ENCODE data around the gene SOX10.
"Not testable (repeated sequence)": the region's sequence is repeated elsewhere in the genome, so short reads cannot be mapped to it uniquely, and the experiment has no call there.

SOX10 gene

GRCh38 chr22:37982151-37982785 lies 2.1 kb downstream of the SOX10 start:
- ChIA-PET POLR2A (no interaction called here), CTCF (interaction anchor here (1.4 kb wide), 1 partner anchor 24 kb away, joined by 3 read pairs; no protein-coding TSS in a partner anchor)
- no peak for DNase-seq (ENCODE audit: extremely low spot score)
- TF ChIP-seq NFRKB (IDR thresholded peaks at IDR 0.05) (no peak), ARNT (IDR thresholded peaks at IDR 0.05) (no peak), FOXK2 (IDR thresholded peaks at IDR 0.05) (no peak), LEF1 (IDR thresholded peaks at IDR 0.05; ENCODE audit: borderline replicate concordance) (no peak), SP1 (IDR thresholded peaks at IDR 0.05) (no peak), L3MBTL2 (conservative IDR thresholded peaks at IDR 0.05) (no peak), TARDBP (IDR thresholded peaks at IDR 0.05) (no peak), CTBP1 (IDR thresholded peaks at IDR 0.05; ENCODE audit: borderline replicate concordance) (no peak), SUZ12 (IDR thresholded peaks at IDR 0.05) (no peak), FOXA1 (IDR thresholded peaks at IDR 0.05) (no peak), FOXM1 (IDR thresholded peaks at IDR 0.05; ENCODE audit: borderline replicate concordance) (no peak), ELF4 (IDR thresholded peaks at IDR 0.05) (no peak), BHLHE40 (IDR thresholded peaks at IDR 0.05; ENCODE audit: borderline replicate concordance) (no peak), HDGF (IDR thresholded peaks at IDR 0.05; ENCODE audit: borderline replicate concordance) (no peak), ZNF384 (IDR thresholded peaks at IDR 0.05) (no peak)
- TF ChIP-seq, protein P1, sequence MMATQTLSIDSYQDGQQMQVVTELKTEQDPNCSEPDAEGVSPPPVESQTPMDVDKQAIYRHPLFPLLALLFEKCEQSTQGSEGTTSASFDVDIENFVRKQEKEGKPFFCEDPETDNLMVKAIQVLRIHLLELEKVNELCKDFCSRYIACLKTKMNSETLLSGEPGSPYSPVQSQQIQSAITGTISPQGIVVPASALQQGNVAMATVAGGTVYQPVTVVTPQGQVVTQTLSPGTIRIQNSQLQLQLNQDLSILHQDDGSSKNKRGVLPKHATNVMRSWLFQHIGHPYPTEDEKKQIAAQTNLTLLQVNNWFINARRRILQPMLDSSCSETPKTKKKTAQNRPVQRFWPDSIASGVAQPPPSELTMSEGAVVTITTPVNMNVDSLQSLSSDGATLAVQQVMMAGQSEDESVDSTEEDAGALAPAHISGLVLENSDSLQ (IDR thresholded peaks at IDR 0.05), result no peak

DNA sequence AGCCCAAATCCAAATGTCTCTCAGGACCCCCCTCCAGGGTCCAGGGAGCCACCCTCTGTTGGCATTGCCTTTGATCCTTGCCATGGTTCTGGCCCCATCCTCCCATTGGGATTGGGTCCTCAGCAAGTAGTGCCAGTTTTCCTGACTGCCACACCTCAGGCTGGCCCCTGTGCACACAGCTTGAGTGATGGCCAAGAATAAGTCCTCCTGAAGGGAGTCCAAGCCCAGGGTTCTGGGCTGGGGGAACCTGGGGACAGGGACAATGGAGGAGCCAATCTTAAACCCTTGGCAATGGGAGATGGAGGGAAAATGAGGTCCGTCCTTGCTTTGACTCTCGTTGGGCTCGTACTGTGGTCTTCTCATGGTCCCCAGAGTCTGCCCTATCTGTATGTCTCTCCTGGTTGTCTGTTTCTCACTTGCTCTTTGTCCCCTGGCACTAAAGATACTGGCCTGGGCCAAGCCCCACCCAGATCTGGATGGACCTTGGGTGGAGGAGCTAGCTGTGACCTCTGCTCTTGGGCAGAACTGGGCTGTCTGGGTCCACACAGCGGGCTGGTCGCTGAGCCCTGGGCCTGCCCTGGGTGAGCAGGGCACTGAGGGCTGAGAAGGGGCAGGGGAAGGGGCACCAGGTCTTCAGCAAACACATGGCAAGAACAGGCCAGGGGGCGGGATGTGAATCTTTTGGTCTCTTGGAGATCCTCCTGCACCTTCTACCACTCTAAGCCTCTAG lies 2.9 kb downstream of the SOX10 start:
- CTCF ChIA-PET, result no interaction called here
- TF ChIP-seq ARNT (IDR thresholded peaks at IDR 0.05) (no peak), SP1 (IDR thresholded peaks at IDR 0.05) (no peak), LEF1 (IDR thresholded peaks at IDR 0.05; ENCODE audit: borderline replicate concordance) (no peak), FOXK2 (IDR thresholded peaks at IDR 0.05) (no peak), TARDBP (IDR thresholded peaks at IDR 0.05) (no peak), NFRKB (IDR thresholded peaks at IDR 0.05) (no peak), CTBP1 (IDR thresholded peaks at IDR 0.05; ENCODE audit: borderline replicate concordance) (no peak), ZNF384 (IDR thresholded peaks at IDR 0.05) (no peak), HDGF (IDR thresholded peaks at IDR 0.05; ENCODE audit: borderline replicate concordance) (no peak), BHLHE40 (IDR thresholded peaks at IDR 0.05; ENCODE audit: borderline replicate concordance) (no peak), ELF4 (IDR thresholded peaks at IDR 0.05) (no peak), L3MBTL2 (conservative IDR thresholded peaks at IDR 0.05) (no peak), SUZ12 (IDR thresholded peaks at IDR 0.05) (no peak), FOXM1 (IDR thresholded peaks at IDR 0.05; ENCODE audit: borderline replicate concordance) (no peak), FOXA1 (IDR thresholded peaks at IDR 0.05) (no peak)
- DNase-seq (ENCODE audit: extremely low spot score), result no peak
- POLR2A ChIA-PET, result no interaction called here

DNA sequence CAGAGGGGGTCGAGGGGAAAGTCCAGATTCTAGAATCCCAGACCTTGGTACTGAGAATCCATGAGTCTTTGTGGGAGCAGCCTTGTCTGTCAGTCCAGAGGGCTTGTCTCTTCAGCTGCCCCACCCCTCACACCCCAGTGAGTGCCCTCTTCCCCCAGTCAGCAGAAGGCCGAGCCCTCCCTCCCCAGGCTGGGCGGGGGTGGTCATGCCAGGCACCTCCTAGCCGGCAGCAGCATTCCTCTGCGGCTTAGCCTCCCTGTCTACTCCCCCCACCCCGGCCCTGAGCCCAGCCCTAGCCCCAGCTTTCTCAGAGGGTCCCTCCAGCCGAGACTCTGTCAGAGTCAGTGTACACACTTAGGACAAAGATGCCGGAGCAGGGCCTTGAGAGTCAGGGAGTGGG lies 4.6 kb downstream of the SOX10 start:
- POLR2A ChIA-PET, result no interaction called here

DNA sequence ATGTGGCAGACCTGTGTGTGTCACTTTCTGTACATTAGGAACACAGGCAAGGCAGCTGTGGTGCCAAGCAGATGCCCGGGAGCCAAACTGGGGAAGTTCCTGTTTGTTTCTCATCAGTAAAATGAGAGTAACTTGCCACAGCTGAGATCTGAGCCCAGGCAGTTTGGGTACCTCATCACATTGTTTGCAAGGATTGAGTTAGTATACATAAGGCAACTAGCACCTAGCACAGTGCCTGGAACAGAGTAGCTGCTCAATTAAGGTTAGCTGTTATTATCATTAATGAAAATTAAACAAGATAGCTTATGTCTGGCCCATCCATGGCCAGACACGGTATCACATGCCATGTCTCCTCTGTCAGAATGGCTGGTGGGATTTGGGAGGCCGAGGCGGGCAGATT lies 7.8 kb downstream of the SOX10 start:
- POLR2A ChIA-PET, result no interaction called here
- no peak for DNase-seq (ENCODE audit: extremely low spot score)
- TF ChIP-seq CTBP1 (IDR thresholded peaks at IDR 0.05; ENCODE audit: borderline replicate concordance) (no peak), ELF4 (IDR thresholded peaks at IDR 0.05) (no peak), SUZ12 (IDR thresholded peaks at IDR 0.05) (no peak), TARDBP (IDR thresholded peaks at IDR 0.05) (no peak), LEF1 (IDR thresholded peaks at IDR 0.05; ENCODE audit: borderline replicate concordance) (no peak)
- CTCF ChIA-PET, result interaction anchor here (0.6 to 1.4 kb wide), 3 partner anchors 12 to 113 kb away, joined by 3 to 4 read pairs (median 4); no protein-coding TSS in a partner anchor

More for the DNA sequence above, 4.6 kb downstream of the SOX10 start:
- DNase-seq (ENCODE audit: extremely low spot score), result no peak
- no peak for TF ChIP-seq SUZ12 (IDR thresholded peaks at IDR 0.05)
- CTCF ChIA-PET, result interaction anchor here (1.4 kb wide), 1 partner anchor 14 kb away, joined by 4 read pairs; no protein-coding TSS in a partner anchor

DNA sequence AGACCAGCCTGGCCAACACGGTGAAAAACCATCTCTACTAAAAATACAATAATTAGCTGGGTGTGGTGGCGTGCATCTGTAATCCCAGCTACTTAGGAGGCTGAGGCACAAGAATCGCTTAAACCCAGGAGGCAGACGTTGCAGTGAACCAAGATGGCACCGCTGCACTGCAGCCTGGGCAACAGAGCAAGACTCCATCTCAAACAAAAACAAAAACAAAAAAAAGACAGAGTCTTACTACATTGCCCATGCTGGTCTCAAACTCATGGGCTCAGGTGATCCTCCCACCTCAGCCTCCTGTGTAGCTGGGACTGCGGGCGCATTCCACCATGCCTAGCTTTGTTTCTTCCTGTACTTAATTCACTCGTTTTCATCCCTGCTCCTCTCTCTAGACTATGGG lies 8.3 kb downstream of the SOX10 start:
- CTCF ChIA-PET, result interaction anchor here (1.4 kb wide), 1 partner anchor 89 kb away, joined by 4 read pairs; no protein-coding TSS in a partner anchor
- DNase-seq (ENCODE audit: extremely low spot score); POLR2A ChIA-PET: not testable (repeated sequence)

GRCh38 chr22:37975153-37975552 lies 9.2 kb downstream of the SOX10 start:
- DNase-seq (ENCODE audit: extremely low spot score), result no peak
- CTCF ChIA-PET, result no interaction called here
- TF ChIP-seq ZNF384 (IDR thresholded peaks at IDR 0.05) (no peak), FOXM1 (IDR thresholded peaks at IDR 0.05; ENCODE audit: borderline replicate concordance) (no peak), SUZ12 (IDR thresholded peaks at IDR 0.05) (no peak), FOXK2 (IDR thresholded peaks at IDR 0.05) (no peak), CTBP1 (IDR thresholded peaks at IDR 0.05; ENCODE audit: borderline replicate concordance) (no peak), BHLHE40 (IDR thresholded peaks at IDR 0.05; ENCODE audit: borderline replicate concordance) (no peak), TARDBP (IDR thresholded peaks at IDR 0.05) (no peak), SP1 (IDR thresholded peaks at IDR 0.05) (no peak)
- POLR2A ChIA-PET, result no interaction called here

- POLR2A ChIA-PET, result no interaction called here
- no peak for DNase-seq (ENCODE audit: extremely low spot score)
- TF ChIP-seq, protein P1 (IDR thresholded peaks at IDR 0.05), result no peak
- no peak for TF ChIP-seq CTBP1 (IDR thresholded peaks at IDR 0.05; ENCODE audit: borderline replicate concordance)
- no peak for TF ChIP-seq FOXK2 (IDR thresholded peaks at IDR 0.05)
- no peak for TF ChIP-seq L3MBTL2 (conservative IDR thresholded peaks at IDR 0.05)
- no peak for TF ChIP-seq ZNF384 (IDR thresholded peaks at IDR 0.05)
- TF ChIP-seq NFRKB (IDR thresholded peaks at IDR 0.05), result no peak
- TF ChIP-seq HDGF (IDR thresholded peaks at IDR 0.05; ENCODE audit: borderline replicate concordance), result no peak
- TF ChIP-seq TARDBP (IDR thresholded peaks at IDR 0.05), result no peak
- TF ChIP-seq FOXA1 (IDR thresholded peaks at IDR 0.05), result no peak
- TF ChIP-seq LEF1 (IDR thresholded peaks at IDR 0.05; ENCODE audit: borderline replicate concordance), result no peak
- no peak for TF ChIP-seq SP1 (IDR thresholded peaks at IDR 0.05)
- TF ChIP-seq ELF4 (IDR thresholded peaks at IDR 0.05), result no peak
- no peak for TF ChIP-seq BHLHE40 (IDR thresholded peaks at IDR 0.05; ENCODE audit: borderline replicate concordance)
- no peak for TF ChIP-seq FOXM1 (IDR thresholded peaks at IDR 0.05; ENCODE audit: borderline replicate concordance)
- TF ChIP-seq ARNT (IDR thresholded peaks at IDR 0.05), result no peak
- no peak for TF ChIP-seq SUZ12 (IDR thresholded peaks at IDR 0.05)
- CTCF ChIA-PET, result interaction anchor here (0.7 kb wide), 1 partner anchor 8 kb away, joined by 3 read pairs; no protein-coding TSS in a partner anchor
Observed at GRCh38 chr22:37973271-37974170, 10.8 kb downstream of the SOX10 start.

All from HEK293T (cell line).